Measurements from ENCODE around the gene ATP13A4.

DNA sequence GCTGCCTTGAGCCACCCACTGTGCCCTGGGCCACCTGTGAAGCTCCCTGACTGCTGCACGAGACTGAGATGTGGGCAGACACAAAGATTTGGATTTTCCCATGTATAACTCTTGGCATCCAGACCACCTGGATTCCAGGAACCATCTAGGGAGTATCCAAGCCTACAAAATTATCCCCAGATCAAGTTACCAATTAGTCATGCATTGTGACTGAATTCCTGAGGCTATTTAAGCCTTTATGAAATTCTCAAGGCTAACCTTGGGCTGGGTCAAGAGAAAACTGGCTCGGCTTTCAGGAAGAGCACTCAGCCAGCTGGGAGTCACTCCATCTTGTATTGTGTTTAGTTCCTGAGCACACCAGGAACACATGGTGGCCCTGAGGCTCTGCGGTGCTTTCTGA is 162.8 kb downstream of the ATP13A4 start:
- TF ChIP-seq, protein P1, sequence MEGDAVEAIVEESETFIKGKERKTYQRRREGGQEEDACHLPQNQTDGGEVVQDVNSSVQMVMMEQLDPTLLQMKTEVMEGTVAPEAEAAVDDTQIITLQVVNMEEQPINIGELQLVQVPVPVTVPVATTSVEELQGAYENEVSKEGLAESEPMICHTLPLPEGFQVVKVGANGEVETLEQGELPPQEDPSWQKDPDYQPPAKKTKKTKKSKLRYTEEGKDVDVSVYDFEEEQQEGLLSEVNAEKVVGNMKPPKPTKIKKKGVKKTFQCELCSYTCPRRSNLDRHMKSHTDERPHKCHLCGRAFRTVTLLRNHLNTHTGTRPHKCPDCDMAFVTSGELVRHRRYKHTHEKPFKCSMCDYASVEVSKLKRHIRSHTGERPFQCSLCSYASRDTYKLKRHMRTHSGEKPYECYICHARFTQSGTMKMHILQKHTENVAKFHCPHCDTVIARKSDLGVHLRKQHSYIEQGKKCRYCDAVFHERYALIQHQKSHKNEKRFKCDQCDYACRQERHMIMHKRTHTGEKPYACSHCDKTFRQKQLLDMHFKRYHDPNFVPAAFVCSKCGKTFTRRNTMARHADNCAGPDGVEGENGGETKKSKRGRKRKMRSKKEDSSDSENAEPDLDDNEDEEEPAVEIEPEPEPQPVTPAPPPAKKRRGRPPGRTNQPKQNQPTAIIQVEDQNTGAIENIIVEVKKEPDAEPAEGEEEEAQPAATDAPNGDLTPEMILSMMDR (IDR thresholded peaks at IDR 0.05; ENCODE audit: low read depth, low read length, missing input control), result no peak
- TF ChIP-seq, protein P2, sequence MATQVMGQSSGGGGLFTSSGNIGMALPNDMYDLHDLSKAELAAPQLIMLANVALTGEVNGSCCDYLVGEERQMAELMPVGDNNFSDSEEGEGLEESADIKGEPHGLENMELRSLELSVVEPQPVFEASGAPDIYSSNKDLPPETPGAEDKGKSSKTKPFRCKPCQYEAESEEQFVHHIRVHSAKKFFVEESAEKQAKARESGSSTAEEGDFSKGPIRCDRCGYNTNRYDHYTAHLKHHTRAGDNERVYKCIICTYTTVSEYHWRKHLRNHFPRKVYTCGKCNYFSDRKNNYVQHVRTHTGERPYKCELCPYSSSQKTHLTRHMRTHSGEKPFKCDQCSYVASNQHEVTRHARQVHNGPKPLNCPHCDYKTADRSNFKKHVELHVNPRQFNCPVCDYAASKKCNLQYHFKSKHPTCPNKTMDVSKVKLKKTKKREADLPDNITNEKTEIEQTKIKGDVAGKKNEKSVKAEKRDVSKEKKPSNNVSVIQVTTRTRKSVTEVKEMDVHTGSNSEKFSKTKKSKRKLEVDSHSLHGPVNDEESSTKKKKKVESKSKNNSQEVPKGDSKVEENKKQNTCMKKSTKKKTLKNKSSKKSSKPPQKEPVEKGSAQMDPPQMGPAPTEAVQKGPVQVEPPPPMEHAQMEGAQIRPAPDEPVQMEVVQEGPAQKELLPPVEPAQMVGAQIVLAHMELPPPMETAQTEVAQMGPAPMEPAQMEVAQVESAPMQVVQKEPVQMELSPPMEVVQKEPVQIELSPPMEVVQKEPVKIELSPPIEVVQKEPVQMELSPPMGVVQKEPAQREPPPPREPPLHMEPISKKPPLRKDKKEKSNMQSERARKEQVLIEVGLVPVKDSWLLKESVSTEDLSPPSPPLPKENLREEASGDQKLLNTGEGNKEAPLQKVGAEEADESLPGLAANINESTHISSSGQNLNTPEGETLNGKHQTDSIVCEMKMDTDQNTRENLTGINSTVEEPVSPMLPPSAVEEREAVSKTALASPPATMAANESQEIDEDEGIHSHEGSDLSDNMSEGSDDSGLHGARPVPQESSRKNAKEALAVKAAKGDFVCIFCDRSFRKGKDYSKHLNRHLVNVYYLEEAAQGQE (IDR thresholded peaks at IDR 0.05), result no peak
- TF ChIP-seq RAD21 (IDR thresholded peaks at IDR 0.05) (no peak), JUND (IDR thresholded peaks at IDR 0.05) (no peak), YY1 (IDR thresholded peaks at IDR 0.05) (no peak), HNF4G (IDR thresholded peaks at IDR 0.05) (no peak), TAF1 (conservative IDR thresholded peaks at IDR 0.05) (no peak), GABPA (IDR thresholded peaks at IDR 0.05 in 1 of 2, conservative IDR thresholded peaks at IDR 0.05 in 1 of 2) (no peak)
- TF ChIP-seq, protein P3, sequence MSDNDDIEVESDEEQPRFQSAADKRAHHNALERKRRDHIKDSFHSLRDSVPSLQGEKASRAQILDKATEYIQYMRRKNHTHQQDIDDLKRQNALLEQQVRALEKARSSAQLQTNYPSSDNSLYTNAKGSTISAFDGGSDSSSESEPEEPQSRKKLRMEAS (IDR thresholded peaks at IDR 0.05), result no peak
